HG03457 (cell line): Measurements from ENCODE around the gene RSAD2.
"Not testable (repeated sequence)": the region's sequence is repeated elsewhere in the genome, so short reads cannot be mapped to it uniquely, and the experiment has no call there.

Experiments
- ATAC-seq: cut with Tn5 transposase; IDR thresholded peaks from one replicate; pipeline ENCODE4 v1.9.1; 2021; ENCODE audit warnings: moderate number of reproducible peaks; ENCODE audit not compliant: unreplicated experiment

The RSAD2 gene

GRCh38 chr2:6877402-6878304 is at the start of gene RSAD2:
Gene RSAD2 (plus strand): TSS chr2:6877777. CDS start chr2:6877801, 24 bp downstream.
- ATAC-seq = peak; percentile 75

GRCh38 chr2:6828299-6828584 is 49.3 kb upstream of the RSAD2 start:
- ATAC-seq = no peak

- ATAC-seq = no peak
Measured at GRCh38 chr2:6831229-6831628, 46.3 kb upstream of the RSAD2 start.

- no peak for ATAC-seq
Measured at GRCh38 chr2:6832596-6833299, 44.8 kb upstream of the RSAD2 start.

GRCh38 chr2:6833300-6833604 is 44.3 kb upstream of the RSAD2 start:
- no peak for ATAC-seq

- ATAC-seq = no peak
Measured at GRCh38 chr2:6834163-6834562, 43.4 kb upstream of the RSAD2 start.

- no peak for ATAC-seq
Measured at GRCh38 chr2:6835467-6835866, 42.1 kb upstream of the RSAD2 start.

- ATAC-seq = no peak
Measured at GRCh38 chr2:6838673-6839319, 38.8 kb upstream of the RSAD2 start.

- ATAC-seq = no peak
Measured at GRCh38 chr2:6841537-6842287, 35.9 kb upstream of the RSAD2 start.

GRCh38 chr2:6845312-6845711 is 32.3 kb upstream of the RSAD2 start:
- ATAC-seq = no peak

- no peak for ATAC-seq
Measured at GRCh38 chr2:6845903-6846302, 31.7 kb upstream of the RSAD2 start.

GRCh38 chr2:6846540-6846939 is 31.0 kb upstream of the RSAD2 start:
- ATAC-seq = no peak

GRCh38 chr2:6846967-6847681 is 30.5 kb upstream of the RSAD2 start:
- ATAC-seq = no peak

- ATAC-seq = no peak
Measured at GRCh38 chr2:6852195-6852594, 25.4 kb upstream of the RSAD2 start.

GRCh38 chr2:6854416-6854815 is 23.2 kb upstream of the RSAD2 start:
- ATAC-seq = no peak

- ATAC-seq = no peak
Measured at GRCh38 chr2:6855860-6856547, 21.6 kb upstream of the RSAD2 start.

GRCh38 chr2:6856548-6856920 is 21.0 kb upstream of the RSAD2 start:
- no peak for ATAC-seq

- not testable (repeated sequence) for ATAC-seq
Measured at GRCh38 chr2:6858466-6859027, 19.0 kb upstream of the RSAD2 start.

- no peak for ATAC-seq
Measured at GRCh38 chr2:6860296-6860695, 17.3 kb upstream of the RSAD2 start.

- ATAC-seq = no peak
Measured at GRCh38 chr2:6863792-6864191, 13.8 kb upstream of the RSAD2 start.
